Gastroesophageal sphincter (tissue), 4 donors: ENCODE data around the gene RAB11A. TPM values are rescaled to one million over a fixed set of nuclear protein-coding genes. Genes with fewer than 3 reads are reported as not detected.

Experiments used
- ATAC-seq: fragments of 150-250 bp; one replicate; pipeline ENCODE4 v1.9.1; 2016; ENCODE audit warnings: mild to moderate bottlenecking, moderate library complexity
- H3K27ac ChIP-seq, 4 donors: fragments of 200-600 bp; sonication (generic) in 3 of 4; 1 replicate in 3 of 4; 2 replicates in 1 of 4; pipeline ENCODE4 v1.5.1; 2016 to 2019
- H3K27me3 ChIP-seq: fragments of 200-600 bp; sonication (generic); one replicate; pipeline ENCODE4 v1.5.1; 2019
- H3K36me3 ChIP-seq, 2 donors: fragments of 200-600 bp; sonication (generic); one replicate each; pipeline ENCODE4 v1.5.1; 2019; ENCODE audit warnings: control low read depth in 1 of 2
- H3K4me1 ChIP-seq, 3 donors: fragments of 200-600 bp; sonication (generic); 1 replicate in 2 of 3; 2 replicates in 1 of 3; pipeline ENCODE4 v1.5.1; 2016 to 2019; ENCODE audit warnings: control low read depth in 2 of 3
- H3K4me3 ChIP-seq, 2 donors: fragments of 200-600 bp; sonication (generic); one replicate each; pipeline ENCODE4 v1.5.1; 2019; ENCODE audit warnings: mild to moderate bottlenecking in 1 of 2, moderate library complexity in 1 of 2
- H3K9me3 ChIP-seq, 3 donors: fragments of 200-600 bp; sonication (generic); one replicate each; pipeline ENCODE4 v1.5.1; 2017 to 2019; ENCODE audit warnings: control low read depth in 2 of 3
- CTCF ChIP-seq, 4 experiments: fragments of 200-600 bp in 2 of 4; fragments of 450-650 bp in 2 of 4; sonication (generic) in 1 of 4; IDR thresholded peaks; one replicate each; pipeline ENCODE4 v1.5.1; 2017 to 2019; ENCODE audit warnings: antibody characterized with exemption in 4 of 4, mild to moderate bottlenecking in 2 of 4, moderate library complexity in 2 of 4
- EP300 ChIP-seq: sonication (generic); formaldehyde crosslinking; IDR thresholded peaks from one replicate; pipeline ENCODE4 v1.6.1; 2017; ENCODE audit warnings: antibody characterized with exemption, mild to moderate bottlenecking
- POLR2A ChIP-seq, 2 donors: fragments of 450-650 bp; IDR thresholded peaks; one replicate each; pipeline ENCODE4 v1.6.1; 2017; ENCODE audit warnings: antibody characterized with exemption in 2 of 2, mild to moderate bottlenecking in 2 of 2, moderate library complexity in 1 of 2
- POLR2AphosphoS5 ChIP-seq: sonication (generic); formaldehyde crosslinking; IDR thresholded peaks from one replicate; pipeline ENCODE4 v1.6.1; 2017; ENCODE audit warnings: antibody characterized with exemption
- WGBS, 2 donors: methylation state at CpG; one replicate each; pipeline ENCODE4 v1.1.5; 2018; ENCODE audit warnings: low coverage in 1 of 2; 5-methylcytosine and 5-hydroxymethylcytosine counted together
- total RNA-seq, 4 donors: library from RNA; depleted of rRNA; stranded (reverse); fragments of >200 nt; gene quantifications; one replicate each; pipeline ENCODE4 v1.1.0, GENCODE V29; 2016

RAB11A gene
- total RNA-seq, 4 donors from 2014 or later, result 120 to 257 (median 135) TPM

DNA sequence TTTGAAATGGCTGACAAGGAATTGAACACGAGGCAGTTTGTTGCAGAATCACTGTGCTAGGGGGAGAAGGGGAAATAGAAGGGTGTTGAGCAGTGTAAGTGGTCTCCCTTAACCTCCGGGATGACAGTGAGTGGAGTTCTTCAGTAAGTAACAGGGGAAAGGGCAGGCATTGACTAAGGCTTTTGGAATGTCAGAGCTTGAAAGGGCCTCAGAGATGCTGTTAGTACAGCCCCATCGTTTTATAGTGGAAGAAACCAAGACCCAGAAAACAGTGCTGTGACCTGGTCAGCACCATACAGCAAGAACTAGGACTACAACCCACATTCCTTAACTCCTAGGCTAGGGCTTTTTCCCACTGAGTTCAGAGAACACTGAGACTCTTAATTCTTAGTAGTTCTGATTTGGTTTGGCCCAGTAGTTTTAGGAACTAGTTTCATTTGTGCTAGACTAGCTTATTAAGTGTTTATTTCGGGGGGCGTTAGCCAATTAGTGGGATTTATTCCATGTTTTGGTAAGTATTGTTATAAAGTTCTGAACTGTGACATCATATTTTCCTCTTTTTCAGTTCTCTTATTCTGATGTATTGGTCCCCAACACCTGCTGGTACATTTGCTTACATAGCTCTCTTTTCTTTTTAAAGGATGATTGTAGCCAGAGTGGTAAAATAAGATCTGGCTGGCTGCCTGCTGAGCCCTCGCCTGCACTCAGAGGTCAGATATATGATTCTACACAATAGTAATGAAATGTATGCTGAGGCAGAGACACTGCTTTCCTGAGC, 34.2 kb downstream of the RAB11A start:
- no peak for TF ChIP-seq POLR2A (IDR thresholded peaks at IDR 0.05)
- no peak for TF ChIP-seq CTCF (IDR thresholded peaks at IDR 0.05)
- TF ChIP-seq POLR2AphosphoS5, result no peak
- no peak for TF ChIP-seq EP300
- no peak overlapping the region for H3K4me3 ChIP-seq
- H3K9me3 ChIP-seq, result no peaks in the 10 kb centered on the region
- peaks cover 0 to 18% (median 0%) of the 10 kb centered on the region in 3 donors for H3K4me1 ChIP-seq
- ATAC-seq, result no peak
- no peaks in the 10 kb centered on the region for H3K27me3 ChIP-seq
- H3K27ac ChIP-seq, result no peak overlapping the region
- WGBS, 2 donors, result 78 to 88% methylated on average over 6 of the region's 6 CpGs
- H3K36me3 ChIP-seq, result peaks cover 0 to 79% of the 10 kb centered on the region in 2 donors

DNA sequence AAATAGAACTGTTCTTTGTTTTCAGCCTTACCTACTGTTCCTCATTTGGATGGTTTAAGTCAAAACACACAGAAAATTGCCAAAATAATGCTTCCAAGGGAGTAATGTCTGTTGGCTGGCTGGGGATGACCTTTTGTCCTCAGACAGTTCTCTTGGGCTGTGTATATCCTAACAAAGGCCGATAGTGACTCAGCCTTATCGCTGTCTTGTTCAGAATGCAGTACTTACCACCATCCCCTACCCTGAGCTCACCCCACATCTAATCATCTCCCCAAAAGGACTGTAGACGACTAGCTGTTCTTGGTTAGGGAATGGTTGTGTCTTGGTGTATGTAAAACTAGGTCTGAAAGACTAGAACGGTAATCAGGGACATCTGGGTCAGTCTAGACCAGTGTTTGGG, 35.0 kb downstream of the RAB11A start:
- ATAC-seq, result no peak
- no peak for TF ChIP-seq POLR2A (IDR thresholded peaks at IDR 0.05)
- TF ChIP-seq EP300, result no peak
- no peak for TF ChIP-seq POLR2AphosphoS5
- TF ChIP-seq CTCF (IDR thresholded peaks at IDR 0.05), result no peak
- no peaks in the 10 kb centered on the region for H3K27me3 ChIP-seq
- peaks cover 0 to 79% of the 10 kb centered on the region in 2 donors for H3K36me3 ChIP-seq
- no peaks in the 10 kb centered on the region for H3K9me3 ChIP-seq
- H3K4me1 ChIP-seq, result peaks cover 0 to 18% (median 0%) of the 10 kb centered on the region in 3 donors
- H3K4me3 ChIP-seq, result no peak overlapping the region
- WGBS, 2 donors, result 100% methylated on average over 1 of the region's 4 CpGs; no CpG with 5 or more reads in 1 of the 2 donors
- H3K27ac ChIP-seq, result no peak overlapping the region

GRCh38 chr15:65906396-65906795, 37.1 kb downstream of the RAB11A start:
- TF ChIP-seq POLR2AphosphoS5 (no peak), EP300 (no peak)
- no peak for ATAC-seq
- H3K4me3 ChIP-seq, result no peak overlapping the region
- H3K4me1 ChIP-seq, result peaks cover 0 to 18% (median 0%) of the 10 kb centered on the region in 3 donors
- no peaks in the 10 kb centered on the region for H3K9me3 ChIP-seq
- H3K27ac ChIP-seq, result no peak overlapping the region
- no peaks in the 10 kb centered on the region for H3K27me3 ChIP-seq
- H3K36me3 ChIP-seq, result peaks cover 0 to 78% of the 10 kb centered on the region in 2 donors
- 90 to 100% methylated on average over 1 of the region's 1 CpG for WGBS, 2 donors

DNA sequence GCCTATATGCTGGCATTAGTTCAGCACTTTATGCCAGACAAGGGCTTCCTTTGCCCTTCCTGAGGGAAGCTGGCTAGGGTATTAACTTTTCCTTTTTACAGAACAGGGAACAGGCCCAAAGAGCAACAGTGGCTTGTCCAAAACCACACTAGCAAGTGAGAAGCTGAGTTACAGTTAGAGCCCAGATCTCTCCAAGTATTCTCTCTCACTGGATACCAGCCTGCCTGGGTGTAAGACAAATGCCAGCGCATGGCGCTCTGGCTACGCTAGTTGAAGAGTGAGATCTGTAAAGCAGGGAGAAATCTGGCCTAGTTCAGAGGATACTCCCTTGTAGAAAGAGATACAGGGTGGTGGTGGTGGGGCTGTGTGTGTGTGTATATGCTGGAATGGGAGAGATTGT, 38.4 kb downstream of the RAB11A start:
- TF ChIP-seq CTCF (IDR thresholded peaks at IDR 0.05) (no peak), POLR2A (IDR thresholded peaks at IDR 0.05) (no peak), EP300 (no peak), POLR2AphosphoS5 (no peak)

GRCh38 chr15:65908876-65909275, 39.6 kb downstream of the RAB11A start:
- H3K27me3 ChIP-seq, result no peaks in the 10 kb centered on the region
- H3K27ac ChIP-seq, result no peak overlapping the region
- H3K4me3 ChIP-seq, result no peak overlapping the region
- TF ChIP-seq POLR2A (IDR thresholded peaks at IDR 0.05), result no peak
- no peak for TF ChIP-seq POLR2AphosphoS5
- TF ChIP-seq CTCF (IDR thresholded peaks at IDR 0.05), result no peak
- TF ChIP-seq EP300, result no peak
- 100% methylated on average over 3 of the region's 4 CpGs; no CpG with 5 or more reads in 1 of the 2 donors for WGBS, 2 donors
- H3K4me1 ChIP-seq, result peaks cover 0 to 4% (median 0%) of the 10 kb centered on the region in 3 donors
- no peak for ATAC-seq
- peaks cover 0 to 85% of the 10 kb centered on the region in 2 donors for H3K36me3 ChIP-seq
- H3K9me3 ChIP-seq, result no peaks in the 10 kb centered on the region

More for the DNA sequence above, 38.4 kb downstream of the RAB11A start:
- Histone ChIP-seq H3K27ac (no peak overlapping the region), H3K9me3 (no peaks in the 10 kb centered on the region), H3K4me1 (peaks cover 0 to 10% (median 0%) of the 10 kb centered on the region in 3 donors), H3K27me3 (no peaks in the 10 kb centered on the region), H3K36me3 (peaks cover 0 to 89% of the 10 kb centered on the region in 2 donors), H3K4me3 (no peak overlapping the region)
- ATAC-seq, result no peak
- WGBS, 2 donors, result 100% methylated on average over 3 of the region's 3 CpGs; no CpG with 5 or more reads in 1 of the 2 donors
